Measurements from ENCODE around the gene TAF5L.

Gene TAF5L

GRCh38 chr1:229643996-229644745 is 18.2 kb upstream of the TAF5L start:
- H4K20me1 ChIP-seq (ENCODE audit: insufficient read depth, low read length, poor library complexity, severe bottlenecking), result no peaks in the 10 kb centered on the region
- TF ChIP-seq EZH2phosphoT487 (IDR thresholded peaks at IDR 0.05; ENCODE audit: borderline replicate concordance), result no peak
- TF ChIP-seq CTCF (conservative IDR thresholded peaks at IDR 0.05; ENCODE audit: low read length), result no peak
- H3K27me3 ChIP-seq (ENCODE audit: insufficient read depth, low read length, poor library complexity, severe bottlenecking), result no peaks in the 10 kb centered on the region
- peaks cover 20% of the 10 kb centered on the region; the same call in 1 of the 2 replicates for H3K79me2 ChIP-seq (ENCODE audit: insufficient read depth, low read length)
- H3K4me1 ChIP-seq (ENCODE audit: insufficient read depth, low read length, poor library complexity, severe bottlenecking), result no peaks in the 10 kb centered on the region
- H3K4me2 ChIP-seq (ENCODE audit: low read depth, low read length, poor library complexity, severe bottlenecking), result no peak overlapping the region
- H3K9ac ChIP-seq (ENCODE audit: low read depth, low read length, poor library complexity, severe bottlenecking), result no peak overlapping the region
- H3K36me3 ChIP-seq (ENCODE audit: insufficient read depth, low read length), result peaks cover 64% of the 10 kb centered on the region
- H2AFZ ChIP-seq (ENCODE audit: low read length), result no peak overlapping the region
- H3K4me3 ChIP-seq (ENCODE audit: low read length, poor library complexity, severe bottlenecking), result no peak overlapping the region
- H3K9me2 ChIP-seq (replicated peaks; ENCODE audit: low read depth, low read length), result no peaks in the 10 kb centered on the region
- no peaks in the 10 kb centered on the region for H3K9me3 ChIP-seq (ENCODE audit: insufficient read depth, low read depth, low read length)
- H3F3A ChIP-seq (ENCODE audit: low read depth), result no peaks in the 10 kb centered on the region

DNA sequence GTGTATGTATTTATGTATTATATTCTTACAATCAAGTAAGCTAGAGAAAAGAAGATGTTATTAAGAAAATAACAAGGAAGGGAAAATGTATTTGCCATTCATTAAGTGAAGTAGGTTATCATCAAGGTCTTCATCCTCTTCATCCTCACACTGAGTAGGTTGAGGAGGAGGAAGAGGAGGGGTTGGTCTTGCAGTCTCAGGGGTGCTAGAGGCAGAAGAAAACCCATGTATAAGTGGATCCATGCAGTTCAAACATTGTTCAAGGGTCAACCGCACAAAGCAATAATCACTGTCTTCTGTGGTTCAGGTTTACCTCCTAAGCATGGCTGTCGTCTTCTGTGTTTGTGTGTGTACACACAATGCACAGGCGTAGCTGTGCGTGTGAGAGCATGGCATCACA is 17.0 kb upstream of the TAF5L start:
- no peaks in the 10 kb centered on the region for H3F3A ChIP-seq (ENCODE audit: low read depth)
- no peaks in the 10 kb centered on the region for H3K9me2 ChIP-seq (replicated peaks; ENCODE audit: low read depth, low read length)
- H3K4me2 ChIP-seq (ENCODE audit: low read depth, low read length, poor library complexity, severe bottlenecking), result no peak overlapping the region
- TF ChIP-seq EZH2phosphoT487 (IDR thresholded peaks at IDR 0.05; ENCODE audit: borderline replicate concordance), result no peak
- H3K9me3 ChIP-seq (ENCODE audit: insufficient read depth, low read depth, low read length), result no peaks in the 10 kb centered on the region
- H3K27me3 ChIP-seq (ENCODE audit: insufficient read depth, low read length, poor library complexity, severe bottlenecking), result no peaks in the 10 kb centered on the region
- H3K4me3 ChIP-seq (ENCODE audit: low read length, poor library complexity, severe bottlenecking), result no peak overlapping the region
- no peak overlapping the region for H2AFZ ChIP-seq (ENCODE audit: low read length)
- no peaks in the 10 kb centered on the region for H3K4me1 ChIP-seq (ENCODE audit: insufficient read depth, low read length, poor library complexity, severe bottlenecking)
- peaks cover 57% of the 10 kb centered on the region for H3K36me3 ChIP-seq (ENCODE audit: insufficient read depth, low read length)
- peaks cover 20% of the 10 kb centered on the region; the same call in 1 of the 2 replicates for H3K79me2 ChIP-seq (ENCODE audit: insufficient read depth, low read length)
- H4K20me1 ChIP-seq (ENCODE audit: insufficient read depth, low read length, poor library complexity, severe bottlenecking), result no peaks in the 10 kb centered on the region
- H3K9ac ChIP-seq (ENCODE audit: low read depth, low read length, poor library complexity, severe bottlenecking), result no peak overlapping the region

GRCh38 chr1:229642376-229642775 is 16.5 kb upstream of the TAF5L start:
- Histone ChIP-seq H3K9me3 (ENCODE audit: insufficient read depth, low read depth, low read length) (no peaks in the 10 kb centered on the region), H3K36me3 (ENCODE audit: insufficient read depth, low read length) (peaks cover 57% of the 10 kb centered on the region), H2AFZ (ENCODE audit: low read length) (no peak overlapping the region), H3K4me3 (ENCODE audit: low read length, poor library complexity, severe bottlenecking) (no peak overlapping the region), H3K27me3 (ENCODE audit: insufficient read depth, low read length, poor library complexity, severe bottlenecking) (no peaks in the 10 kb centered on the region), H3K4me2 (ENCODE audit: low read depth, low read length, poor library complexity, severe bottlenecking) (no peak overlapping the region), H3K9ac (ENCODE audit: low read depth, low read length, poor library complexity, severe bottlenecking) (no peak overlapping the region), H3K9me2 (replicated peaks; ENCODE audit: low read depth, low read length) (no peaks in the 10 kb centered on the region), H3K79me2 (ENCODE audit: insufficient read depth, low read length) (peaks cover 20% of the 10 kb centered on the region; the same call in 1 of the 2 replicates), H3F3A (ENCODE audit: low read depth) (no peaks in the 10 kb centered on the region), H3K4me1 (ENCODE audit: insufficient read depth, low read length, poor library complexity, severe bottlenecking) (no peaks in the 10 kb centered on the region), H4K20me1 (ENCODE audit: insufficient read depth, low read length, poor library complexity, severe bottlenecking) (no peaks in the 10 kb centered on the region)
- no peak for TF ChIP-seq EZH2phosphoT487 (IDR thresholded peaks at IDR 0.05; ENCODE audit: borderline replicate concordance)
- no peak for TF ChIP-seq CTCF (conservative IDR thresholded peaks at IDR 0.05; ENCODE audit: low read length)

- no peaks in the 10 kb centered on the region for H3K27me3 ChIP-seq (ENCODE audit: insufficient read depth, low read length, poor library complexity, severe bottlenecking)
- H4K20me1 ChIP-seq (ENCODE audit: insufficient read depth, low read length, poor library complexity, severe bottlenecking), result no peaks in the 10 kb centered on the region
- no peak for TF ChIP-seq CTCF (conservative IDR thresholded peaks at IDR 0.05; ENCODE audit: low read length)
- H3F3A ChIP-seq (ENCODE audit: low read depth), result no peaks in the 10 kb centered on the region
- no peak overlapping the region for H2AFZ ChIP-seq (ENCODE audit: low read length)
- H3K9me3 ChIP-seq (ENCODE audit: insufficient read depth, low read depth, low read length), result no peaks in the 10 kb centered on the region
- peaks cover 57% of the 10 kb centered on the region for H3K36me3 ChIP-seq (ENCODE audit: insufficient read depth, low read length)
- H3K4me2 ChIP-seq (ENCODE audit: low read depth, low read length, poor library complexity, severe bottlenecking), result no peak overlapping the region
- no peak overlapping the region for H3K4me3 ChIP-seq (ENCODE audit: low read length, poor library complexity, severe bottlenecking)
- no peak overlapping the region for H3K9ac ChIP-seq (ENCODE audit: low read depth, low read length, poor library complexity, severe bottlenecking)
- peaks cover 20% of the 10 kb centered on the region; the same call in 1 of the 2 replicates for H3K79me2 ChIP-seq (ENCODE audit: insufficient read depth, low read length)
- H3K4me1 ChIP-seq (ENCODE audit: insufficient read depth, low read length, poor library complexity, severe bottlenecking), result no peaks in the 10 kb centered on the region
- no peaks in the 10 kb centered on the region for H3K9me2 ChIP-seq (replicated peaks; ENCODE audit: low read depth, low read length)
Measured at GRCh38 chr1:229641306-229641705, 15.4 kb upstream of the TAF5L start.

All from Loucy (cell line).